Fibroblast of mammary gland (primary cell): Measurements from ENCODE around the gene EEF1A1.
"Not testable (repeated sequence)": the region's sequence is repeated elsewhere in the genome, so short reads cannot be mapped to it uniquely, and the experiment has no call there.

Experiments
- DNase-seq: peaks from one replicate; pipeline ENCODE4 v3.0.0-alpha.2; 2010; ENCODE audit warnings: low read depth
- H3K4me3 ChIP-seq: 2 replicates; pipeline ENCODE4 v1.5.1; 2011; ENCODE audit warnings: low read depth, mild to moderate bottlenecking, low read length, moderate library complexity; ENCODE audit not compliant: control insufficient read depth
- CTCF ChIP-seq: conservative IDR thresholded peaks from 2 replicates; pipeline ENCODE4 v1.5.1; 2011; ENCODE audit warnings: low read depth, low read length, inconsistent platforms; ENCODE audit not compliant: control insufficient read depth, insufficient read depth

EEF1A1 gene

GRCh38 chr6:73560853-73561407 is 40.1 kb upstream of the EEF1A1 start:
- TF ChIP-seq CTCF, result no peak
- DNase-seq, result no peak
- H3K4me3 ChIP-seq, result no peak overlapping the region

GRCh38 chr6:73560182-73560732 is 39.4 kb upstream of the EEF1A1 start:
- no peak overlapping the region for H3K4me3 ChIP-seq
- no peak for DNase-seq
- no peak for TF ChIP-seq CTCF

GRCh38 chr6:73559399-73559794 is 38.6 kb upstream of the EEF1A1 start:
- not testable (repeated sequence) for H3K4me3 ChIP-seq, DNase-seq

- TF ChIP-seq CTCF, result no peak
- no peak for DNase-seq
- no peak overlapping the region for H3K4me3 ChIP-seq
These were observed 38.0 kb upstream of the EEF1A1 start for GRCh38 chr6:73558624-73559398.

- no peak for DNase-seq
- TF ChIP-seq CTCF, result no peak
- H3K4me3 ChIP-seq, result no peak overlapping the region
These were observed 36.0 kb upstream of the EEF1A1 start for GRCh38 chr6:73556836-73557235.

GRCh38 chr6:73555380-73555949 is 34.6 kb upstream of the EEF1A1 start:
- not testable (repeated sequence) for H3K4me3 ChIP-seq, DNase-seq

GRCh38 chr6:73551115-73551514 is 30.3 kb upstream of the EEF1A1 start:
- DNase-seq, H3K4me3 ChIP-seq: not testable (repeated sequence)
